ENCODE results near the gene SRGAP1. TPM values are rescaled to one million over a fixed set of nuclear protein-coding genes. Genes with fewer than 3 reads are reported as not detected.

SRGAP1 gene
- total and polyA plus RNA-seq, 2 of the 13 experiments (the other 11 are each of a cell fraction or from before 2014, with no cell fraction given), result 1.6 to 3.4 TPM

DNA sequence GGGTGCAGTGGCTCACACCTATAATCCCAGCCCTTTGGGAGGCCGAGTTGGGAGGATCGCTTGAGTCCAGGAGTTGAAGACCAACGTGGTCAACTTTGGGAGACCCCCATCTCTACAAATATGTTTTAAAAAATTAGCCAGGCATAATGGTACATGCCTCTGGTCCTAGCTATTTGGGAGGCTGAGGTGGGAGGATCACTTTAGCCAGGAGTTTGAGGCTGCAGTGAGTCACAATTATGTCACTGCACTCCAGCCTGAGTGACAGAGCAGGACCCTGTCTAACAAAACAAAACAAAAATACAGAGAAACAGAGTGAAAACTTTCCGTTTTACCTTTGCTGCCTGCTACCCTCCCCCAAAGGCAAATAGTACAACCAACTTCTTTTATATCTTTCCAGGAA lies 60.2 kb downstream of the SRGAP1 start:
- Histone ChIP-seq H3K27me3 (ENCODE audit: control insufficient read depth in 1 of 2, insufficient read depth in 2 of 2, low read length in 2 of 2) (no peaks in the 10 kb centered on the region), H3K4me2 (ENCODE audit: low read depth, low read length) (no peak overlapping the region), H2AFZ (ENCODE audit: low read length) (no peak overlapping the region), H3K9ac (ENCODE audit: insufficient read depth, low read depth, low read length) (no peak overlapping the region), H3K9me3 (ENCODE audit: low read length) (no peaks in the 10 kb centered on the region), H4K20me1 (ENCODE audit: insufficient read depth, low read length) (no peaks in the 10 kb centered on the region), H3K27ac (ENCODE audit: extremely low read length, insufficient read depth, low read length) (no peak overlapping the region), H3K79me2 (ENCODE audit: insufficient read depth, low read length) (peaks cover 3% of the 10 kb centered on the region), H3K4me3 (replicated peaks in 1 of 3; ENCODE audit: insufficient read depth in 1 of 3, low read depth in 2 of 3, low read length in 3 of 3) (no peak overlapping the region), H3K36me3 (replicated peaks in 1 of 2; ENCODE audit: control insufficient read depth in 1 of 2, insufficient read depth in 2 of 2, low read length in 2 of 2) (no peaks in the 10 kb centered on the region), H3K4me1 (ENCODE audit: insufficient read depth, low read length) (peaks cover 14% of the 10 kb centered on the region)
- FAIRE-seq (no peak), ATAC-seq (no peak), DNase-seq (ENCODE audit: low spot score) (no peak)
- in situ Hi-C loops (cut with HindIII; ENCODE audit: extremely low pct_ligation_motif_present, low pct_unique_long_range_greater_than_20kb), result no loop called here
- intact Hi-C loops (cut with micrococcal nuclease; ENCODE audit: unreplicated experiment), result no loop called here
- POLR2A ChIA-PET, result interaction anchor here (1.0 kb wide), 1 partner anchor 60 kb away, joined by 3 read pairs; the partner anchor contains the start of gene SRGAP1
- 83% methylated on average over 4 of the region's 4 CpGs for WGBS (ENCODE audit: low lambda C conversion rate)
- CTCF ChIA-PET (ENCODE audit: low intra/inter-chr PET ratio, low total read pairs), result no interaction called here
- BruUV-seq (replicated peaks), result no TSS peak
- peak; percentile 72 for TF ChIP-seq FOSL2 (CRISPR knock-in tag; IDR thresholded peaks at IDR 0.05)
- TF ChIP-seq BCL6 (CRISPR knock-in tag; IDR thresholded peaks at IDR 0.05), result peak; percentile 30; the same call in 1 of the 2 replicates
- TF ChIP-seq, protein P1, sequence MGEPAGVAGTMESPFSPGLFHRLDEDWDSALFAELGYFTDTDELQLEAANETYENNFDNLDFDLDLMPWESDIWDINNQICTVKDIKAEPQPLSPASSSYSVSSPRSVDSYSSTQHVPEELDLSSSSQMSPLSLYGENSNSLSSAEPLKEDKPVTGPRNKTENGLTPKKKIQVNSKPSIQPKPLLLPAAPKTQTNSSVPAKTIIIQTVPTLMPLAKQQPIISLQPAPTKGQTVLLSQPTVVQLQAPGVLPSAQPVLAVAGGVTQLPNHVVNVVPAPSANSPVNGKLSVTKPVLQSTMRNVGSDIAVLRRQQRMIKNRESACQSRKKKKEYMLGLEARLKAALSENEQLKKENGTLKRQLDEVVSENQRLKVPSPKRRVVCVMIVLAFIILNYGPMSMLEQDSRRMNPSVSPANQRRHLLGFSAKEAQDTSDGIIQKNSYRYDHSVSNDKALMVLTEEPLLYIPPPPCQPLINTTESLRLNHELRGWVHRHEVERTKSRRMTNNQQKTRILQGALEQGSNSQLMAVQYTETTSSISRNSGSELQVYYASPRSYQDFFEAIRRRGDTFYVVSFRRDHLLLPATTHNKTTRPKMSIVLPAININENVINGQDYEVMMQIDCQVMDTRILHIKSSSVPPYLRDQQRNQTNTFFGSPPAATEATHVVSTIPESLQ (CRISPR knock-in tag; conservative IDR thresholded peaks at IDR 0.05), result no peak
- TF ChIP-seq, protein P2, sequence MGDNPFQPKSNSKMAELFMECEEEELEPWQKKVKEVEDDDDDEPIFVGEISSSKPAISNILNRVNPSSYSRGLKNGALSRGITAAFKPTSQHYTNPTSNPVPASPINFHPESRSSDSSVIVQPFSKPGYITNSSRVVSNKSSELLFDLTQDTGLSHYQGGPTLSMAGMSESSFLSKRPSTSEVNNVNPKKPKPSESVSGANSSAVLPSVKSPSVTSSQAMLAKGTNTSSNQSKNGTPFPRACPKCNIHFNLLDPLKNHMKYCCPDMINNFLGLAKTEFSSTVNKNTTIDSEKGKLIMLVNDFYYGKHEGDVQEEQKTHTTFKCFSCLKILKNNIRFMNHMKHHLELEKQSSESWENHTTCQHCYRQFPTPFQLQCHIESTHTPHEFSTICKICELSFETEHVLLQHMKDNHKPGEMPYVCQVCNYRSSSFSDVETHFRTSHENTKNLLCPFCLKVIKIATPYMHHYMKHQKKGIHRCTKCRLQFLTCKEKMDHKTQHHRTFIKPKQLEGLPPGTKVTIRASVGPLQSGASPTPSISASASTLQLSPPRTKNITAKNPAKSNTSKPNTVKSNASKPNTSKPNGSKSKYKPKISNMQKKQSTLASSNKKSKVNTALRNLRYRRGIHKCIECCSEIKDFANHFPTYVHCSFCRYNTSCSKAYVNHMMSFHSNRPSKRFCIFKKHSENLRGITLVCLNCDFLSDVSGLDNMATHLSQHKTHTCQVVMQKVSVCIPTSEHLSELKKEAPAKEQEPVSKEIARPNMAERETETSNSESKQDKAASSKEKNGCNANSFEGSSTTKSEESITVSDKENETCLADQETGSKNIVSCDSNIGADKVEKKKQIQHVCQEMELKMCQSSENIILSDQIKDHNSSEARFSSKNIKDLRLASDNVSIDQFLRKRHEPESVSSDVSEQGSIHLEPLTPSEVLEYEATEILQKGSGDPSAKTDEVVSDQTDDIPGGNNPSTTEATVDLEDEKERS (CRISPR knock-in tag; IDR thresholded peaks at IDR 0.05), result no peak
- no peak for TF ChIP-seq XBP1 (CRISPR knock-in tag; IDR thresholded peaks at IDR 0.05)
- TF ChIP-seq ZSCAN25 (CRISPR knock-in tag; IDR thresholded peaks at IDR 0.05), result no peak
- no peak for TF ChIP-seq EEA1 (CRISPR knock-in tag; IDR thresholded peaks at IDR 0.05; ENCODE audit: borderline replicate concordance)
- peak; percentile 92 for TF ChIP-seq ZNF770 (CRISPR knock-in tag; IDR thresholded peaks at IDR 0.05)
